Activated CD4-positive, alpha-beta memory T cell treated with anti-CD3 and anti-CD28 coated beads for 36 hours (primary cell): ENCODE results near the gene DDX31. TPM values are rescaled to one million over a fixed set of nuclear protein-coding genes. Genes with fewer than 3 reads are reported as not detected.

Experiments
- CTCF ChIA-PET: fragments of 350-600 bp; sonication (Branson Sonifier 250); formaldehyde crosslinking; loops from one replicate; lab custom pipeline; 2021; ENCODE audit warnings: antibody characterized with exemption, inconsistent platforms; lab: Charles Lee
- POLR2A ChIA-PET: fragments of 350-600 bp; sonication (Branson Sonifier 250); formaldehyde crosslinking; loops from one replicate; lab custom pipeline; 2021; ENCODE audit warnings: antibody characterized with exemption; lab: Charles Lee
- DNase-seq: peaks from one replicate; pipeline ENCODE4 v3.0.0-alpha.2; 2020
- H3K27ac Mint-ChIP-seq: one replicate; pipeline ENCODE4 v1.8.0; 2021; ENCODE audit warnings: mixed read lengths
- H3K27me3 Mint-ChIP-seq: one replicate; pipeline ENCODE4 v1.8.0; 2021; ENCODE audit warnings: mixed read lengths
- H3K36me3 Mint-ChIP-seq: one replicate; pipeline ENCODE4 v1.8.0; 2021; ENCODE audit warnings: mixed read lengths
- H3K4me1 Mint-ChIP-seq: one replicate; pipeline ENCODE4 v1.8.0; 2021; ENCODE audit warnings: low read depth, mixed read lengths
- H3K4me3 Mint-ChIP-seq: one replicate; pipeline ENCODE4 v1.8.0; 2021; ENCODE audit warnings: mild to moderate bottlenecking, mixed read lengths
- H3K9me3 Mint-ChIP-seq: one replicate; pipeline ENCODE4 v1.8.0; 2021; ENCODE audit warnings: mixed read lengths
- intact Hi-C: fragments of 100-400 bp; cut with micrococcal nuclease; formaldehyde crosslinking; loops from one replicate; pipeline ENCODE4 v1.15.1; 2023
- total RNA-seq, 2 experiments: library from RNA; stranded (reverse); gene quantifications; one replicate each; pipeline ENCODE4 v1.2.3, GENCODE V29; 2021

The DDX31 gene
- total RNA-seq, 2 experiments from 2014 or later = 17.2 to 18.8 TPM

DNA sequence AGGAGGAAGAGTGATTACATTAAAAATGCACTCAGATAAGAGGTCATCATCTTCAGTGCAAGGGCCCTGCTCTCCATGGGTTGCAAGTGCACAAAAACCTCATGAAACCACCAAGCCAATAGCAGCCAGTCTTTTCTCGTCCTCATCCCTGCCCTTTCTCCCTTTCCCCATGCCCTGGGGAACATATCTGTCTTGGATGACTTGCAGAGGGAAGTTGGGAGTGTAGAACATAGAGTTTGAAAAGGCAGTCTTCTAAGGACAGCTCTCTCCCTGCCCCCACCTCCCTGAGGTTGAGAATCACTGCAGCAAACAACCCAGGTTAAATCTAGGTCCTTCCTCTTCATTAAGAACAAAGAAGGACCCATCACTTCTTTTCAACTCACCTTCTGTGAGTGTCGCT, 22.0 kb downstream of the DDX31 start:
- Mint-ChIP-seq H3K36me3 (peaks cover 49% of the 10 kb centered on the region), H3K27ac (no peak overlapping the region), H3K4me3 (no peak overlapping the region), H3K4me1 (peaks cover 8% of the 10 kb centered on the region), H3K27me3 (no peaks in the 10 kb centered on the region), H3K9me3 (no peaks in the 10 kb centered on the region)
- no peak for DNase-seq
- POLR2A ChIA-PET = no interaction called here
- CTCF ChIA-PET = no interaction called here
- intact Hi-C loops = no loop called here

DNA sequence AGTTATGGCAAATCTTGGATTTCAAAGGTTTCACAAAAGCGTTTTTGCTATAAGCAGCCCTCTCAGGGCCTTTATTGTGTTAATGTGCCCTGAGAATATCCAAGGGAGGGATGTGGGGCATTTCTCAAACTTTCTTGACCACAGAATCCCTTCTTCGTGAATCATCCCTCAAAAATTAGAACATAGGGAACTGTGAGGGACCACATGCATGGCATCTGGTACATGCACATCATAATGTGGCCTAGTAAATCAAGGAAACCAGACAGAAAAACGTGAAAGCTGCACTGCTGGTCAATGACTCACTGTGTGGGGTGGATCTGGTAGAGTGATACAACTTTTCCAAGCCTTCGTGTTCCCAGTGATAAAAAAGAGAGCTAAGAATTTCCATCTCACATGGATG, 22.4 kb downstream of the DDX31 start:
- Mint-ChIP-seq H3K27ac (no peak overlapping the region), H3K4me1 (peaks cover 8% of the 10 kb centered on the region), H3K27me3 (no peaks in the 10 kb centered on the region), H3K36me3 (peaks cover 46% of the 10 kb centered on the region), H3K9me3 (no peaks in the 10 kb centered on the region), H3K4me3 (no peak overlapping the region)
- ChIA-PET CTCF (interaction anchor here (0.8 kb wide), 1 partner anchor 47 kb away, joined by 3 read pairs; no protein-coding TSS in a partner anchor), POLR2A (no interaction called here)
- DNase-seq = no peak
- intact Hi-C loops = no loop called here

DNA sequence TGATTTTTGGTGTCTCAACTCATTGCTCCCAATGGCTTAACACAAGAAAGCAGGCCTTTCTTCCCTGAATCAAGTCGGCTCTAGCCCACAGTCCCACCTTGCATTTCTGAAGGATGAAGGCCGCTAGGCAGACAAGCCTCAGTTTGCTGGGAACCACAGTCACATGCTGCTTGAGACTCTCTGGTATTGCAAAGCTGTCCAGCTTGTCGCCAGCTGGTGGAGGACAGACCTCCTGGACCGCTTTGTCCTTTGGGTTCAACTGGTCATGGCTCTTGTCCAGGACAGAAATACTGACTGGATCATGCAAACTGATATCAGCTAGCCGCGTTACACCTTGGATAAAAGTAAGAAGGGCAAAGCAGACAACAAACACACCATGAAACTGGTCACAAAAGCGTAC, 23.1 kb downstream of the DDX31 start:
- Mint-ChIP-seq H3K4me1 (peaks cover 8% of the 10 kb centered on the region), H3K36me3 (peaks cover 46% of the 10 kb centered on the region)

DNA sequence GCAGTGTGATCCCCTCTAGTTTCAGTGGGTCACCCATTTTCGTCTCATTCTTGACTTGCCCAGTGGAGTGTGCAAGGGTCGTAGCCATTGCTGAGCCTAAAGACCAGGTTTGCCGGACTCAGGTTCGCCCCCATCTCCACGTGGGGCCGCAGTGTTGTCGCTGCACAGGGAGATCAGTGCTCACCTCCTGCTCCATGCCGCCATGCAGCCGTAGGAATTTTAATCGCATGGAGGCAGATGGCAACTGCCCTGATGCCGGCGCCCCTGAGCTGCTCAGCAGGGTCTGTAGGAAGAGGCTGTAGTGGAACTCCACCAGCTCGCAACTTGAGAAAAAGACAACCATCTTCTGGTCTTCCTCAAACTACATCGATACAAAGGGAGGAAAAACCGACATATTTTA, 24.1 kb downstream of the DDX31 start:
- Mint-ChIP-seq H3K4me1 (peaks cover 8% of the 10 kb centered on the region), H3K4me3 (no peak overlapping the region), H3K36me3 (peaks cover 53% of the 10 kb centered on the region), H3K9me3 (no peaks in the 10 kb centered on the region), H3K27me3 (no peaks in the 10 kb centered on the region), H3K27ac (no peak overlapping the region)
- ChIA-PET POLR2A (no interaction called here), CTCF (interaction anchor here (1.0 kb wide), 1 partner anchor 25 kb away, joined by 3 read pairs; the partner anchor contains the start of genes DDX31 and GTF3C4)
- intact Hi-C loops = no loop called here
- DNase-seq = no peak

More for the DNA sequence above, 23.1 kb downstream of the DDX31 start:
- no peaks in the 10 kb centered on the region for H3K9me3 Mint-ChIP-seq
- no peaks in the 10 kb centered on the region for H3K27me3 Mint-ChIP-seq
- POLR2A ChIA-PET = no interaction called here
- CTCF ChIA-PET = interaction anchor here (0.8 to 1.0 kb wide), 2 partner anchors 24 to 48 kb away, joined by 3 read pairs; partner anchors contain the start of genes DDX31 and GTF3C4
- intact Hi-C loops = no loop called here
- no peak overlapping the region for H3K4me3 Mint-ChIP-seq
- no peak overlapping the region for H3K27ac Mint-ChIP-seq
- DNase-seq = no peak

DNA sequence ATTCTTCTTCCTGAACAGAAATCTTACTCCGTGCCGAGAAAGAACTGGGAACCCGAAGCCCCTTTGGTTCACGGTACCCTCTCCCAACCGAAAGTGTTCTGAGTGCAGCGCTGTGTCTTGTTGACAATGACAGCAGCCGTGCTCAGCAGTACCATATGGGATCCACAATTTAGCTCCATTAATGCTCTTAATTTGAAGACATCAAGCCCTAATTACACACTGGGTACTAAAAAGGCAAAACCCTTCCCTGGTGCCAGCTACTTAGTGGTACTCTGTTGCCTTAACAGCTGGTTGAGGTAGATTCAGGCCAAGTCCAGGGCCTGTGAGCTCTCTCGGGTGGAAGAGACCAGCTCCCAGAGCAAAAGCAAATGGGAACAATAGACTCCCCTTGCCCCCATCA, 24.5 kb downstream of the DDX31 start:
- POLR2A ChIA-PET = no interaction called here
- no peak overlapping the region for H3K27ac Mint-ChIP-seq
- DNase-seq = no peak
- CTCF ChIA-PET = no interaction called here
- H3K27me3 Mint-ChIP-seq = no peaks in the 10 kb centered on the region
- H3K4me3 Mint-ChIP-seq = no peak overlapping the region
- no peaks in the 10 kb centered on the region for H3K9me3 Mint-ChIP-seq
- H3K4me1 Mint-ChIP-seq = peaks cover 8% of the 10 kb centered on the region
- H3K36me3 Mint-ChIP-seq = peaks cover 53% of the 10 kb centered on the region
- intact Hi-C loops = no loop called here

DNA sequence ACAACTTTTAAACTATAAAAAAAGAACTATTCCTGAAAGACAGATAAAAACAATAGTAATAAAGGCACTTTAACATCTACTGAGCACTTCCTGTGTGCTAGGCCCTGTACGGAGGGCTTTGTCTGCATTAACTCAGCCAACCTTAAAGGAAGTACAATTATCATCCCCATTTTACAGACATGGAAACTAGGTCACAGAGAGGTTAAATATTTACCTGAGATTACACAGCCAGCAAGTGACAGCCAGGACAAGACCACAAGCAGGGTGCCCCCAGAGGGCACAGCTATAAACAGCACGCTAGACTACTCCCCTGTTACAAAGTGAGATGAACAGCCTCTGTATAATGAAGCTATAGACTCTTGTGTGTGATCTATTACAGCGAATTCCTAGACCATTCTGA, 25.5 kb downstream of the DDX31 start:
- Mint-ChIP-seq H3K36me3 (peaks cover 59% of the 10 kb centered on the region), H3K9me3 (no peaks in the 10 kb centered on the region), H3K27ac (no peak overlapping the region), H3K4me3 (no peak overlapping the region), H3K27me3 (no peaks in the 10 kb centered on the region), H3K4me1 (peaks cover 8% of the 10 kb centered on the region)
- ChIA-PET CTCF (interaction anchor here (0.7 to 1.0 kb wide), 3 partner anchors 12 to 52 kb away, joined by 3 to 4 read pairs (median 3); no protein-coding TSS in a partner anchor), POLR2A (no interaction called here)
- intact Hi-C loops = no loop called here
- no peak for DNase-seq

DNA sequence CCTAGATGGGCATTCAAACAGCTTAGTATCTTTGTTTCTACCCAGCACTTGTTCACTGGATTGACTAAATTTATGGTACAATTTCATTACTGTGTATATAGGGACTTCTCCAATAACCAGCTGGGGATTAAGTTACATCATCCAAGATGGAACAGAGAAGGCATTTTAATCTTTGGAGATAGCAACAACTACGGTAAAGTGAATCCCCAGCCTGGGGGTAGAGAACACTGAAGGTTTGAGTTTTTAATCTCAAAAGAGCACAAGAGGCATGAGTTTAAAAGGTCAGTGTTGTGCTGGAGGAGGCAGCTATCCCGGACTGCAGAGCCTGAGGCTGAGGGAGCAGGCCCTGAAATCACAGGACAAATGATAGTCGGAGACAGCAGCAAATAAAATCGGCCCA, 28.6 kb downstream of the DDX31 start:
- Mint-ChIP-seq H3K27ac (no peak overlapping the region), H3K9me3 (no peaks in the 10 kb centered on the region), H3K4me3 (no peak overlapping the region), H3K27me3 (no peaks in the 10 kb centered on the region), H3K4me1 (no peaks in the 10 kb centered on the region), H3K36me3 (peaks cover 55% of the 10 kb centered on the region)
- no peak for DNase-seq
- ChIA-PET POLR2A (interaction anchor here (0.6 kb wide), 1 partner anchor 268 kb away, joined by 5 read pairs; no protein-coding TSS in a partner anchor), CTCF (no interaction called here)
- intact Hi-C loops = no loop called here

DNA sequence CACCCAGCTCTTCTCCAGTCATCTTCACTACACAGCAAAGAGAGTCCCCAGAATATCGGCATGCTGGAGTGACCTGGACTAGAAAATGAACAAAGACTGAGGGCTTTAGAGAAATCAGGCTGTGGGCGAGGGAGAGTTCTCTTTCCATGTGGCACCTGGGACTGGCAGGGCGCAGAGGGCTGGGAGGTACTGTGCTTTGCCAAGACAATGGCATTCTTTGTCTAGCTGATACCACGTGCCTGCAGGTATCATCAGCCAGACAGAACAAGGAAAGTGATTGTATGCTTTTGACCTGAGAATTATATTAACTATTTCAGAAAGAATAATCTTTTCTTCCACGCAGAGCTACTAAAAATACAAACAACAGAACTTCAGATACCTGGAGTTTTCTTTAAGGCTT, 30.5 kb downstream of the DDX31 start:
- H3K9me3 Mint-ChIP-seq = no peaks in the 10 kb centered on the region
- no peak overlapping the region for H3K27ac Mint-ChIP-seq
- intact Hi-C loops = no loop called here
- no peak overlapping the region for H3K4me3 Mint-ChIP-seq
- POLR2A ChIA-PET = no interaction called here
- no peak for DNase-seq
- no peaks in the 10 kb centered on the region for H3K27me3 Mint-ChIP-seq
- H3K36me3 Mint-ChIP-seq = peaks cover 45% of the 10 kb centered on the region
- H3K4me1 Mint-ChIP-seq = no peaks in the 10 kb centered on the region
- CTCF ChIA-PET = no interaction called here

DNA sequence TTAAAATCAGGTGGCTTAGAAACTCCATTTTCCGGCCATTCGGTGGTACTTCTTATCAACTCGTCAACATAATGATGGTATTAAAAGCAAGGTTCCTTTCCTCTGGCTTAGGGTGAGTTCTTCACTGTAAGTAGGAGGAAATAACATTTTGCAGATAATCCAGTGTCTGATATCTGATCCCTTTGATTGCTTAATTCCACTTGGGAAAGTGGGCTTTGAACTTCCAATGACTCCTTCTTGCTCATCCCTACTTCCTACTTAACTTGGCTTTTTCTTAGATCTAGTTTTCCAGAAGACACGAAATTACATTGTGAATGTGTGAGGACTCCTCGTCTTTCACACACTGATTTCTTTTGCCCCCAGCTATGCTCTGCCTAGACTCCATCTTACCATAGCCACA, 31.5 kb downstream of the DDX31 start:
- CTCF ChIA-PET = no interaction called here
- POLR2A ChIA-PET = no interaction called here
- H3K9me3 Mint-ChIP-seq = no peaks in the 10 kb centered on the region
- H3K27ac Mint-ChIP-seq = no peak overlapping the region
- intact Hi-C loops = no loop called here
- DNase-seq = no peak
- H3K27me3 Mint-ChIP-seq = no peaks in the 10 kb centered on the region
- no peaks in the 10 kb centered on the region for H3K4me1 Mint-ChIP-seq
- no peak overlapping the region for H3K4me3 Mint-ChIP-seq
- peaks cover 36% of the 10 kb centered on the region for H3K36me3 Mint-ChIP-seq

DNA sequence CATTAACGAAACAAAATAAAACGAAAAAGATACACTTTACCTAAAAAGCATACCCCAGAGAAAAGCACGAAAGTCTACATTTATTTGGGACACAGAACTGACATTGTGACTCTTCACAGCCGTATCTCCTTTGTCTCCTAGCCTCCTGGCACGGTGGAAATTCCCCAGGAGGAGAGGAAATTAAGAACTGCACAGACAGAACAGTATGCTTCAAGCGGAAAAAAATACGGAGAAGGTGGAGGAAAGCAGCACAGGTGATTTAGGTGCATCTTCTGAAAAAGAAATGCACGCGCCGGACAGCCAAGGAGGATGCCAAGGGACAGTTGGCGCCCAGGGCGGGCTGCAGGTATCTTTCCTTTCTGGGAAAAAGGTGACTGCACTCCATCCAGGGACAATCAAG, 32.0 kb downstream of the DDX31 start:
- H3K27ac Mint-ChIP-seq = no peak overlapping the region
- ChIA-PET POLR2A (no interaction called here), CTCF (interaction anchor here (0.8 kb wide), 1 partner anchor 131 kb away, joined by 3 read pairs; no protein-coding TSS in a partner anchor)
- H3K36me3 Mint-ChIP-seq = peaks cover 36% of the 10 kb centered on the region
- peaks cover 2% of the 10 kb centered on the region for H3K4me1 Mint-ChIP-seq
- intact Hi-C loops = no loop called here
- no peak overlapping the region for H3K4me3 Mint-ChIP-seq
- no peak for DNase-seq
- H3K27me3 Mint-ChIP-seq = no peaks in the 10 kb centered on the region
- no peaks in the 10 kb centered on the region for H3K9me3 Mint-ChIP-seq

DNA sequence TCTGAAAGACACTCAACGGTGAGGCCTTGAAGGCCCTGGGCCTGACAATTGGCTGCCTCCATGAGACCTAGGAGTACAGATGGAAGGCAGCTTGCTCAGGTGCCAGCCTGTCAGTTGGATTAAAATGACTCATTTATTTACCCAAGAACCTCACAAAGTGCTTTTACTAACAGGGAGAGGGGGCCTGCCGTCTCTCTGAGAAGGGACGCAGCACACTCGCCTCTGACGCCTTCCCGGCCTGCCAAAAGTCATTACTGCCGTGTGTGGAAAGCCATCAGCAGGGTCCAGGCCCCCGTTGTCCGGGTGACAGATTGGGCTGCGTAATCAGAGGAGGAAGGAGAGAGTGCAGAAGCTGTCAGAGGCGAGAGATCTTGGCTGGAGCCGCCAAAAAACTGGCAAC, 32.4 kb downstream of the DDX31 start:
- H3K27me3 Mint-ChIP-seq = no peaks in the 10 kb centered on the region
- no peak overlapping the region for H3K4me3 Mint-ChIP-seq
- POLR2A ChIA-PET = no interaction called here
- H3K27ac Mint-ChIP-seq = no peak overlapping the region
- H3K9me3 Mint-ChIP-seq = no peaks in the 10 kb centered on the region
- CTCF ChIA-PET = interaction anchor here (0.8 kb wide), 1 partner anchor 130 kb away, joined by 3 read pairs; no protein-coding TSS in a partner anchor
- peaks cover 36% of the 10 kb centered on the region for H3K36me3 Mint-ChIP-seq
- intact Hi-C loops = no loop called here
- peaks cover 3% of the 10 kb centered on the region for H3K4me1 Mint-ChIP-seq
- DNase-seq = no peak

DNA sequence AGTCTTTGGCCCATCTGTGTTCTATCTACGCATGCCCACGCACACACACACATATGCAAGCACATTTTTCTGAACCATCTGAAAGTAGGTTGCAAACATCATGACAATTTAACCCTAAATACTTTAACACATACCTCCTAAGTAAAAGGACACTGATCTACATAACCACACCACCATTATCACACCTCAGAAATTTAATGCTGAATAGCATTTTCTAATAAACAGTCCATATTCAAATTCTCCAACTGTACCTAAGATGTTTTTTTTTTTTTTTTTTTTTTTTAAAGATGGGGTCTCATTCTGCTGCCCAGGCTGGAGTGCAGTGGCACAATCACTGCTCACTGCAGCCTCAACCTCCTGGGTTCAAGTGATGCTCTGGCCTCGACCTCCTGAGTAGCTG, 35.5 kb downstream of the DDX31 start:
- POLR2A ChIA-PET = no interaction called here

More for the DNA sequence above, 35.5 kb downstream of the DDX31 start:
- Mint-ChIP-seq H3K27ac (no peak overlapping the region), H3K9me3 (no peaks in the 10 kb centered on the region), H3K36me3 (peaks cover 48% of the 10 kb centered on the region), H3K4me3 (no peak overlapping the region), H3K4me1 (peaks cover 3% of the 10 kb centered on the region), H3K27me3 (no peaks in the 10 kb centered on the region)
- CTCF ChIA-PET = no interaction called here
- DNase-seq = no peak
- intact Hi-C loops = no loop called here
